A673 (cell line): ENCODE results near the gene USP32.

Source experiments
- CTCF ChIP-seq: fragments of 300-800, 200-600 bp; sonication (generic); conservative IDR thresholded peaks from 2 replicates; pipeline ENCODE4 v1.5.1; 2017; ENCODE audit warnings: low read depth, mild to moderate bottlenecking, antibody characterized with exemption, low read length, moderate library complexity, mixed read lengths
- EZH2 ChIP-seq: fragments of 200-600 bp; sonication (generic); IDR thresholded peaks from 2 replicates; pipeline ENCODE4 v1.6.1; 2017; ENCODE audit warnings: borderline replicate concordance, low read depth, mild to moderate bottlenecking, mixed read lengths, antibody characterized with exemption, low read length; ENCODE audit not compliant: poor library complexity, severe bottlenecking

GRCh38 chr17:60248618-60249289 is 143.2 kb downstream of the USP32 start:
- no peak for TF ChIP-seq CTCF
- TF ChIP-seq EZH2: no peak
